ENCODE results near the gene CSMD2. TPM values are rescaled to one million over a fixed set of nuclear protein-coding genes. Genes with fewer than 3 reads are reported as not detected.

CSMD2 gene
- total RNA-seq, 1 donor from 2014 or later, result 0.55 TPM

DNA sequence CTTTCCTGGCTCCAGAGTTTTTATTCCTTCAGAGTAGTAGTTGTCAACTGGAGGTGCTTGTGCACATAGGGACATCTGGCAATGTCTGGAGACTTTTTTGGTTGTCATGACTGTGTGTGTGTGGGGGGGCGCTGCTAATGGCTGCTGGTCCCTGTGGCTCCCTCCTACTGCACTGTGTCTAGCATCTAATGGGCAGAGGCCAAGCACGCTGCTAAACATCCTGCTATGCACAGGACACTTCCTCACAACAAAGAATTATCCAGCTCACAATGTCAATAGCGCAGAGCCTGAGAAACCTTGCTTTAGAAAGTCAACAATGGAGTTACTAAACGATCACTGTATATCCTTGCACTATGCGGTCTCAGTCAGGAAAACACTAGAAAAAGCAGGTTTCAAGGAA lies 320.9 kb downstream of the CSMD2 start:
- no peaks in the 10 kb centered on the region for H3K9me3 Mint-ChIP-seq (ENCODE audit: low read depth)
- peaks cover under 1% of the 10 kb centered on the region for H3K27me3 Mint-ChIP-seq (ENCODE audit: low read depth)
- no peaks in the 10 kb centered on the region for H3K4me1 Mint-ChIP-seq (ENCODE audit: low read depth)
- no peaks in the 10 kb centered on the region for H3K36me3 Mint-ChIP-seq (ENCODE audit: low read depth)
- DNase-seq (ENCODE audit: low spot score), result no peak
- no peak overlapping the region for H3K4me3 Mint-ChIP-seq (ENCODE audit: unreplicated experiment)
- H3K27ac Mint-ChIP-seq (ENCODE audit: unreplicated experiment), result no peak overlapping the region
- TF ChIP-seq, protein P1, sequence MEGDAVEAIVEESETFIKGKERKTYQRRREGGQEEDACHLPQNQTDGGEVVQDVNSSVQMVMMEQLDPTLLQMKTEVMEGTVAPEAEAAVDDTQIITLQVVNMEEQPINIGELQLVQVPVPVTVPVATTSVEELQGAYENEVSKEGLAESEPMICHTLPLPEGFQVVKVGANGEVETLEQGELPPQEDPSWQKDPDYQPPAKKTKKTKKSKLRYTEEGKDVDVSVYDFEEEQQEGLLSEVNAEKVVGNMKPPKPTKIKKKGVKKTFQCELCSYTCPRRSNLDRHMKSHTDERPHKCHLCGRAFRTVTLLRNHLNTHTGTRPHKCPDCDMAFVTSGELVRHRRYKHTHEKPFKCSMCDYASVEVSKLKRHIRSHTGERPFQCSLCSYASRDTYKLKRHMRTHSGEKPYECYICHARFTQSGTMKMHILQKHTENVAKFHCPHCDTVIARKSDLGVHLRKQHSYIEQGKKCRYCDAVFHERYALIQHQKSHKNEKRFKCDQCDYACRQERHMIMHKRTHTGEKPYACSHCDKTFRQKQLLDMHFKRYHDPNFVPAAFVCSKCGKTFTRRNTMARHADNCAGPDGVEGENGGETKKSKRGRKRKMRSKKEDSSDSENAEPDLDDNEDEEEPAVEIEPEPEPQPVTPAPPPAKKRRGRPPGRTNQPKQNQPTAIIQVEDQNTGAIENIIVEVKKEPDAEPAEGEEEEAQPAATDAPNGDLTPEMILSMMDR (IDR thresholded peaks at IDR 0.05), result no peak

DNA sequence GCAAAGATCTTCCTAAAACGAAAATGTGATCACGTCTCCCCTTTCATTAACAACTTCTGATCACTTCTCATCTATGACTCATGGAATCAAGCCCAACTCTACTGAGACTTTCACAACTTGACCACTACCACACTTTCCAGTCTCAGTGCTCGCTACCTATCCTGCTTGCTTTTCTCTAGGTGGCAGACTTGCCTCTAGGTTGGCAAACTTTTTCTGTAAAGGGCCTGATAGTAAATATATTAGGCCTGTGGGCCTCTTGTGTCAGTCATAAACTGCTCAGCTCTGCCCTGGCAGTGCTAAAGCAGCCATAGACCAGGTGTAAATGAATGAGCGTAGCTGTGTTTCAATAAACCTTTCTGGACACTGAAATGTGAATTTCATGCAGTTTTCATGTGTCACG lies 322.7 kb downstream of the CSMD2 start:
- no peak overlapping the region for H3K27ac Mint-ChIP-seq (ENCODE audit: unreplicated experiment)

DNA sequence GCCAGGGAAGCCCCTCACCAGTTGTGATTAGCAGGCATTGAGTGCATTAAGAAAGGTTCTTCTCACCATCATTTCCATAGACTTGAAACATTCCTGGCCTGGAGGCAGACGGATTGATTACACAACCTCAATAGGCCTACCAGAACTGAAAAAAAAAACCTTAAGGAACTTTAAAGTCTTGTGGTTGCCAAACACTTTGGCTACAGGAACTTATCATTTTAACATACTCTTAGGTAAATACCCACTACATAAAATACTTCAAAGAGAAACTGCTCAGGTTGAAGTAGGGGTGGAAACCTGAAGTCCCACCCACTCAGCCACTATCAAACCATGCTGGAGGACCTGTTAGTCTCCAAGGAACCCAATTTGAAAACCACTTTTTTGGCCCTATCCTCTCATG lies 323.5 kb downstream of the CSMD2 start:
- Mint-ChIP-seq H3K9me3 (ENCODE audit: low read depth) (peaks cover 3% of the 10 kb centered on the region), H3K27me3 (ENCODE audit: low read depth) (no peaks in the 10 kb centered on the region), H3K4me1 (ENCODE audit: low read depth) (no peaks in the 10 kb centered on the region), H3K4me3 (ENCODE audit: unreplicated experiment) (no peak overlapping the region), H3K27ac (ENCODE audit: unreplicated experiment) (no peak overlapping the region), H3K36me3 (ENCODE audit: low read depth) (no peaks in the 10 kb centered on the region)
- TF ChIP-seq, protein P1 (IDR thresholded peaks at IDR 0.05), result no peak
- DNase-seq (ENCODE audit: low spot score), result no peak

More for the DNA sequence above, 322.7 kb downstream of the CSMD2 start:
- Mint-ChIP-seq H3K36me3 (ENCODE audit: low read depth) (no peaks in the 10 kb centered on the region), H3K4me1 (ENCODE audit: low read depth) (no peaks in the 10 kb centered on the region), H3K27me3 (ENCODE audit: low read depth) (no peaks in the 10 kb centered on the region), H3K9me3 (ENCODE audit: low read depth) (no peaks in the 10 kb centered on the region), H3K4me3 (ENCODE audit: unreplicated experiment) (no peak overlapping the region)
- TF ChIP-seq, protein P1 (IDR thresholded peaks at IDR 0.05), result no peak
- no peak for DNase-seq (ENCODE audit: low spot score)

DNA sequence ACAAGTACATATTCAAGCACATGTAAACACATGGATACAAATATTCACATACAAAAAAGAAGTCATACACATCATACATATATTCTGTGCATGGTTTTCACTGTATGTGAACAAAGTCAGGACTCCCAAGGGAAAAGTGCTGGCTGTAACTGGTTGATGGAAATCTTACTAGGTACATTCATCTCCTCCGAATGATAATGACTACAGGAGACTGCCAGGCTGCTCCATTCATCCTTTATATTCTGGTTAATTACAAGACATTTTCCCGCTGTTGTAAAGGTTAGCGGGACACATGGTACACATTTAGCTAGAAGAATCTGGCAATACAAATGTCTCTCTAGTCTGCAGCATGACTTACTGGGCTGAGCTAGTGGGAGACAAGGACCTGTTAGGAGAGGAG lies 327.4 kb downstream of the CSMD2 start:
- Mint-ChIP-seq H3K27me3 (ENCODE audit: low read depth) (no peaks in the 10 kb centered on the region), H3K9me3 (ENCODE audit: low read depth) (peaks cover 7% of the 10 kb centered on the region), H3K4me3 (ENCODE audit: unreplicated experiment) (no peak overlapping the region), H3K4me1 (ENCODE audit: low read depth) (no peaks in the 10 kb centered on the region), H3K36me3 (ENCODE audit: low read depth) (no peaks in the 10 kb centered on the region), H3K27ac (ENCODE audit: unreplicated experiment) (no peak overlapping the region)
- TF ChIP-seq, protein P1 (IDR thresholded peaks at IDR 0.05), result no peak
- no peak for DNase-seq (ENCODE audit: low spot score)

DNA sequence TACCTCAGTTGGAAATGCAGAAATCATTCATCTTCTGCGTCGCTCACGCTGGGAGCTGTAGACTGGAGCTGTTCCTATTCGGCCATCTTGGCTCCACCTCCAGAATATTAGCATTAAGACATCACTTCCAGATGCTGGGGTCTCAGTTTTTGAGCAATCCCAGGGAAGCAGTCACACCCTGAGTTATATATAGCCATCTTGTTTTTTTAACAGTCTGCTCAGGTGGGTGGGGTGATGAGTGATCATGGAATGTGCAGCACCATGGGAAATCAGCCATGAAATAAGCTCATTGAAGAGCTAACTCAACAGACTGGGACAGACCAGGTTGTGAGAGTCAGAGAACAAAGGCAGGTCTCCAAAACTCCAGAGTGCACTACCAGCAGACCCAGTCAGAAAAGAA lies 328.1 kb downstream of the CSMD2 start:
- H3K36me3 Mint-ChIP-seq (ENCODE audit: low read depth), result no peaks in the 10 kb centered on the region
- TF ChIP-seq, protein P1 (IDR thresholded peaks at IDR 0.05), result no peak
- peaks cover 14% of the 10 kb centered on the region for H3K9me3 Mint-ChIP-seq (ENCODE audit: low read depth)
- no peak overlapping the region for H3K4me3 Mint-ChIP-seq (ENCODE audit: unreplicated experiment)
- no peak overlapping the region for H3K27ac Mint-ChIP-seq (ENCODE audit: unreplicated experiment)
- no peak for DNase-seq (ENCODE audit: low spot score)
- H3K27me3 Mint-ChIP-seq (ENCODE audit: low read depth), result no peaks in the 10 kb centered on the region
- H3K4me1 Mint-ChIP-seq (ENCODE audit: low read depth), result no peaks in the 10 kb centered on the region
